Caco-2 (cell line): ENCODE data around the gene SNX19. TPM values are rescaled to one million over a fixed set of nuclear protein-coding genes. Genes with fewer than 3 reads are reported as not detected.

ENCODE experiments used
- BruUV-seq: library from RNA; stranded (reverse); fragments of 400-500 nt; replicated peaks from 2 replicates; lab custom pipeline; 2021; lab: Mats Ljungman, UMichigan
- CTCF ChIA-PET: fragments of 300-600 bp; sonication (Branson Sonifier 250); formaldehyde crosslinking; loops from one replicate; lab custom pipeline; 2022; ENCODE audit warnings: antibody characterized with exemption; lab: Charles Lee
- POLR2A ChIA-PET: fragments of 300-600 bp; sonication (Branson Sonifier 250); formaldehyde crosslinking; loops from one replicate; lab custom pipeline; 2022; ENCODE audit warnings: antibody characterized with exemption; lab: Charles Lee
- DNase-seq, 2 experiments: peaks; one replicate each; pipeline versions ENCODE4 v3.0.0 to v3.0.0-alpha.2; 2020 to 2022
- H3K27me3 ChIP-seq: replicated peaks from 2 replicates; pipeline ENCODE4 v1.6.0; 2011; ENCODE audit warnings: low read length; ENCODE audit not compliant: control insufficient read depth, insufficient read depth
- H3K36me3 ChIP-seq: 2 replicates; pipeline ENCODE4 v1.5.1; 2011; ENCODE audit warnings: low read length; ENCODE audit not compliant: control insufficient read depth, insufficient read depth
- H3K4me1 ChIP-seq: fragments of 250-450 bp; sonication (Bioruptor Pico); 2 replicates; pipeline ENCODE4 v1.5.1; 2020; ENCODE audit warnings: mild to moderate bottlenecking
- H3K4me3 ChIP-seq: 2 replicates; pipeline ENCODE4 v1.5.1; 2011; ENCODE audit warnings: low read depth, mild to moderate bottlenecking, control low read depth, low read length
- H3K9me3 ChIP-seq: fragments of 250-450 bp; sonication (Bioruptor Pico); 2 replicates; pipeline ENCODE4 v1.5.1; 2020; ENCODE audit warnings: mild to moderate bottlenecking, moderate library complexity
- H3K27ac Mint-ChIP-seq: one replicate; pipeline ENCODE4 v1.8.0; 2022; ENCODE audit warnings: mixed read lengths; ENCODE audit not compliant: unreplicated experiment
- H3K27me3 Mint-ChIP-seq: one replicate; pipeline ENCODE4 v1.8.0; 2022; ENCODE audit warnings: mixed read lengths; ENCODE audit not compliant: insufficient read depth, unreplicated experiment
- H3K36me3 Mint-ChIP-seq: one replicate; pipeline ENCODE4 v1.8.0; 2022; ENCODE audit warnings: mild to moderate bottlenecking, mixed read lengths; ENCODE audit not compliant: insufficient read depth, unreplicated experiment
- H3K4me1 Mint-ChIP-seq: one replicate; pipeline ENCODE4 v1.8.0; 2022; ENCODE audit warnings: low read depth, mixed read lengths; ENCODE audit not compliant: unreplicated experiment
- H3K4me3 Mint-ChIP-seq: one replicate; pipeline ENCODE4 v1.8.0; 2022; ENCODE audit warnings: mild to moderate bottlenecking, moderate library complexity, mixed read lengths; ENCODE audit not compliant: unreplicated experiment
- H3K9me3 Mint-ChIP-seq: one replicate; pipeline ENCODE4 v1.8.0; 2022; ENCODE audit warnings: mixed read lengths; ENCODE audit not compliant: unreplicated experiment
- CTCF ChIP-seq, 2 experiments: fragments of 200-600 bp in 1 of 2; IDR thresholded peaks; 1 replicate in 1 of 2; 2 replicates in 1 of 2; pipeline versions ENCODE4 v1.5.1 to v1.8.0; 2011 to 2022; ENCODE audit warnings: antibody characterized with exemption in 1 of 2, control low read depth in 1 of 2, inconsistent platforms in 1 of 2, low read depth in 1 of 2, low read length in 1 of 2, mild to moderate bottlenecking in 1 of 2, moderate library complexity in 1 of 2; ENCODE audit not compliant: insufficient read depth in 1 of 2, severe bottlenecking in 1 of 2, unreplicated experiment in 1 of 2
- intact Hi-C: fragments of 100-400 bp; cut with micrococcal nuclease; formaldehyde crosslinking; loops from one replicate; pipeline ENCODE4 v1.10.0; 2022; ENCODE audit not compliant: unreplicated experiment
- total RNA-seq: library from RNA; stranded (reverse); gene quantifications from 2 replicates; pipeline ENCODE4 v1.2.3, GENCODE V29; 2022

Gene SNX19
- total RNA-seq, 1 experiment from 2014 or later = 82.4 TPM

GRCh38 chr11:130854483-130854882 lies 61.8 kb downstream of the SNX19 start:
- H3K27ac Mint-ChIP-seq = no peak overlapping the region
- Histone ChIP-seq H3K4me3 (no peak overlapping the region), H3K4me1 (no peaks in the 10 kb centered on the region), H3K27me3 (no peaks in the 10 kb centered on the region; the same call in 1 of the 2 replicates), H3K36me3 (no peaks in the 10 kb centered on the region), H3K9me3 (peaks cover 3% of the 10 kb centered on the region; the same call in 1 of the 2 replicates)
- no TSS peak for BruUV-seq
- no peak for TF ChIP-seq CTCF (IDR thresholded peaks at IDR 0.05; ENCODE audit: insufficient read depth in 1 of 2, low read depth in 1 of 2, low read length in 1 of 2, severe bottlenecking in 1 of 2, unreplicated experiment in 1 of 2)
- no peak overlapping the region for H3K4me3 Mint-ChIP-seq
- no peak for DNase-seq
- CTCF ChIA-PET = no interaction called here
- POLR2A ChIA-PET = no interaction called here
- no peaks in the 10 kb centered on the region for H3K36me3 Mint-ChIP-seq
- intact Hi-C loops = no loop called here
- peaks cover 12% of the 10 kb centered on the region for H3K27me3 Mint-ChIP-seq
- H3K4me1 Mint-ChIP-seq = no peaks in the 10 kb centered on the region
- peaks cover 7% of the 10 kb centered on the region for H3K9me3 Mint-ChIP-seq

- POLR2A ChIA-PET = no interaction called here
- Mint-ChIP-seq H3K9me3 (peaks cover 7% of the 10 kb centered on the region), H3K4me3 (no peak overlapping the region), H3K27ac (no peak overlapping the region), H3K4me1 (no peaks in the 10 kb centered on the region), H3K27me3 (peaks cover 19% of the 10 kb centered on the region), H3K36me3 (no peaks in the 10 kb centered on the region)
- H3K9me3 ChIP-seq = 0 out of 2 replicates have a peak, but pooled peaks cover 3% of the 10 kb centered on the region
- CTCF ChIA-PET = interaction anchor here (0.8 to 1.9 kb wide), 3 partner anchors 8 to 418 kb away, joined by 3 to 10 read pairs (median 4); no protein-coding TSS in a partner anchor
- H3K27me3 ChIP-seq = no peaks in the 10 kb centered on the region; the same call in 1 of the 2 replicates
- no peaks in the 10 kb centered on the region for H3K4me1 ChIP-seq
- no TSS peak for BruUV-seq
- intact Hi-C loops = no loop called here
- TF ChIP-seq CTCF (IDR thresholded peaks at IDR 0.05; ENCODE audit: insufficient read depth in 1 of 2, low read depth in 1 of 2, low read length in 1 of 2, severe bottlenecking in 1 of 2, unreplicated experiment in 1 of 2) = no peak
- no peaks in the 10 kb centered on the region for H3K36me3 ChIP-seq
- no peak for DNase-seq
- H3K4me3 ChIP-seq = no peak overlapping the region
Measured at GRCh38 chr11:130852589-130852988, 63.7 kb downstream of the SNX19 start.

GRCh38 chr11:130850185-130850944 lies 65.9 kb downstream of the SNX19 start:
- intact Hi-C loops = no loop called here
- peaks cover 7% of the 10 kb centered on the region for H3K9me3 Mint-ChIP-seq
- Histone ChIP-seq H3K9me3 (no peaks in the 10 kb centered on the region), H3K4me3 (no peak overlapping the region), H3K27me3 (no peaks in the 10 kb centered on the region; the same call in 1 of the 2 replicates), H3K36me3 (no peaks in the 10 kb centered on the region), H3K4me1 (no peaks in the 10 kb centered on the region)
- H3K36me3 Mint-ChIP-seq = no peaks in the 10 kb centered on the region
- POLR2A ChIA-PET = no interaction called here
- no peak for TF ChIP-seq CTCF (IDR thresholded peaks at IDR 0.05; ENCODE audit: insufficient read depth in 1 of 2, low read depth in 1 of 2, low read length in 1 of 2, severe bottlenecking in 1 of 2, unreplicated experiment in 1 of 2)
- CTCF ChIA-PET = interaction anchor here (1.2 kb wide), 1 partner anchor 12 kb away, joined by 3 read pairs; no protein-coding TSS in a partner anchor
- no peak for DNase-seq
- no peaks in the 10 kb centered on the region for H3K4me1 Mint-ChIP-seq
- no TSS peak for BruUV-seq
- peaks cover 19% of the 10 kb centered on the region for H3K27me3 Mint-ChIP-seq
- H3K27ac Mint-ChIP-seq = no peak overlapping the region
- H3K4me3 Mint-ChIP-seq = no peak overlapping the region
